GM21717 (cell line): ENCODE data around the gene CYP2S1.
"Not testable (repeated sequence)": the region's sequence is repeated elsewhere in the genome, so short reads cannot be mapped to it uniquely, and the experiment has no call there.

Experiments
- ATAC-seq: cut with Tn5 transposase; IDR thresholded peaks from one replicate; pipeline ENCODE4 v1.9.1; 2021; ENCODE audit warnings: mild to moderate bottlenecking, moderate library complexity; ENCODE audit not compliant: unreplicated experiment

Gene CYP2S1, protein sequence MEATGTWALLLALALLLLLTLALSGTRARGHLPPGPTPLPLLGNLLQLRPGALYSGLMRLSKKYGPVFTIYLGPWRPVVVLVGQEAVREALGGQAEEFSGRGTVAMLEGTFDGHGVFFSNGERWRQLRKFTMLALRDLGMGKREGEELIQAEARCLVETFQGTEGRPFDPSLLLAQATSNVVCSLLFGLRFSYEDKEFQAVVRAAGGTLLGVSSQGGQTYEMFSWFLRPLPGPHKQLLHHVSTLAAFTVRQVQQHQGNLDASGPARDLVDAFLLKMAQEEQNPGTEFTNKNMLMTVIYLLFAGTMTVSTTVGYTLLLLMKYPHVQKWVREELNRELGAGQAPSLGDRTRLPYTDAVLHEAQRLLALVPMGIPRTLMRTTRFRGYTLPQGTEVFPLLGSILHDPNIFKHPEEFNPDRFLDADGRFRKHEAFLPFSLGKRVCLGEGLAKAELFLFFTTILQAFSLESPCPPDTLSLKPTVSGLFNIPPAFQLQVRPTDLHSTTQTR

DNA sequence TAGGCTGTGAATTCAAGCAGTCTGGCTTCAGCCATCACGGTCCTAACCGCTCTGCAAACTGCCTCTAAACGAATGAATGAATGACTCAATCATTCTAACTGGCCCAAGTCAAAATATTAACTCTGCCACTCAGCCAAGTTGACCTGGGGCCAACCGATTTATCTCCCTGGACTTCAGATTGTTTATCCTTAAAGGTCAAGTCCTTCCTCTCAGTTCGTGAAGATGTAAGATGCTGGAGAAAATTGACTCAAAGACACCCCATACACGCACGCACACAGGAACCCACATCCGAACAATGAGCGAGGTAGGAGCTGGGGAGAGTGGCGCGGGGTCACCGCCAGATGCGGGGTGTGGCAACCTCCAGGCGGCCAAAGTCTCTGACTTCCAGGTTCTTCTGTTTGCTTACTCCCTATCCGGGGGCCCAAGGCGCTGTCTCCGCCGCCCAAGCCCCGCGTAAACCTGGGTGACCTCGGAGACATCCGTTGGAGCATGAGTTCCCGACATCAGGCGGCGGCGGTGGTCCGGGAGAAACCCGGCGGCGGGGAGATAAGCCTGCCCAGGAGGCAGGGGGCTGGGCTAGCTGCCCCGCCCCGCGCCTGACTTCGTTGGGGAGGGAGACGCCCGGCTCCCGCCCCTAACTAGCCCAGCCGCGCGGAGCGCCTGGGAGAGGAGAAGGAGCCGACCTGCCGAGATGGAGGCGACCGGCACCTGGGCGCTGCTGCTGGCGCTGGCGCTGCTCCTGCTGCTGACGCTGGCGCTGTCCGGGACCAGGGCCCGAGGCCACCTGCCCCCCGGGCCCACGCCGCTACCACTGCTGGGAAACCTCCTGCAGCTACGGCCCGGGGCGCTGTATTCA is at the start of gene CYP2S1:
Gene CYP2S1, plus strand, starts transcription at position 646 of the 856 bp plus-strand sequence. Its CDS starts 46 bp downstream, at position 692.
- no peak for ATAC-seq

DNA sequence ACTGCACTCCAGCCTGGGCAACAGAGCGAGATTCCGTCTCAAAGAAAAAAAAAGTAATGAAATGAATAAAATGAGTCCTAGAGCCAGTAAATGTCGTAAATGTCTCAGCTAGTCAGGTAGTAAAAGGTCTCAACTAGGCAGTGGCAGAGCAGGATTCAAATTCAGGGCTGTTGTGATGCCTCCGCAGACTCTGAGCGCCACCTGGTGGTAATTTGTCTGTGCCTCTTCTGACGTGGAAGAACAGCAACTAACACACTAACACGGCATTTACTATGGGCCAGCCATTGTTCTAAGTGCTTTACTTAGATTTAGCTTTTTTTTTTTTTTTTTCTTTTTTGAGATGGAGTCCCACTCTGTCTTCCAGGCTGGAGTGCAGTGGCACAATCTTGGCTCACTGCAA is 48.6 kb upstream of the CYP2S1 start:
- ATAC-seq = no peak

DNA sequence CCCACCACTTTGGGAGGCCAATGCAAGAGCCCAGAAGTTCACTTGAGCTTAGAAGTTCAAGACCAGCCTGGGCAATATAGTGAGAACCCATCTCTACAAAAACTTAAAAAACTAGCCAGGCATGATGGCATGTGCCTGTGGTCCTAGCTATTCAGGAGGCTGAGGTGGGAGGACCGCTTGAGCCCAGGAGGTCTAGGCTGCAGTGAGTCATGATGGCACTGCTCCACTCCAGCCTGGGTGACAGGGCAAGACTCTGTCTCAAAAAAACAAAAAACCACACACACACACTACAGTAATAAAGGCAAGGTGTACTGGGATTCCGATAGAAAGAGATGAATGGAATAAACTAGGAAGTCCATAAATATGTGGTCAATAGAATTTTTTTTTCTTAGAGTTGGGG is 43.2 kb upstream of the CYP2S1 start:
- no peak for ATAC-seq

DNA sequence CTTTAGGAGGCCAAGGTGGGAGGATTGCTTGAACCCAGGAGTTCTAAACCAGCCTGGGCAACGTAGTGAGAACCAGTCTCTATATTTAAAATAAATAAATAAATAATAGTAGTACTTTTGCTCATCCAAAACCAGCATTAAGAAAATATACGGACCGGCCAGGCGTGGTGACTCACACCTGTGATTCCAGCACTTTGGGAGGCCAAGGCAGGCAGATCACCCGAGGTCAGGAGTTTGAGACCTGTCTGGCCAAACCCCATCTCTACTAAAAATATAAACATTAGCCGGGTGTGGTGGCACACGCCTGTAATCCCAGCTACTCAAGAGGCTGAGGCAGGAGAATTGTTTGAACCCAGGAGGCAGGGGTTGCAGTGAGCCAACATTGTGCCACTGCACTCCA is 42.0 kb upstream of the CYP2S1 start:
- not testable (repeated sequence) for ATAC-seq

DNA sequence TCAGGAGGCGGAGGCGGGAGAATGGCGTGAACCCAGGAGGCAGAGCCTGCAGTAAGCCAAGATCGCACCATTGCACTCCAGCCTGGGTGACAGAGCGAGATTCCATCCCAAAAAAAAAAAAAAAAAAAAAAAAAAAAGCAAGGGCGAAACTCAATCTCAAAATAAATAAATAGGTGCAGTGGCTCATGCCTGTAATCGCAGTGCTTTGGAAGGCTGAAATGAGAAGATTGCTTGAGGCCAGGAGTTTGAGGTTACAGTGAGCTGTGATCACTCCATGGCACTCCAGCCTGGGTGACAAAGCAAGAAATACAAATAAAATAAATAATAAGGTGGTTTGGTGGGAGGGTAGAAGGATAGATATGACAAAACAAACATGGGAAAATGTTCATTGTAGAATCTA is 39.0 kb upstream of the CYP2S1 start:
- ATAC-seq = no peak

DNA sequence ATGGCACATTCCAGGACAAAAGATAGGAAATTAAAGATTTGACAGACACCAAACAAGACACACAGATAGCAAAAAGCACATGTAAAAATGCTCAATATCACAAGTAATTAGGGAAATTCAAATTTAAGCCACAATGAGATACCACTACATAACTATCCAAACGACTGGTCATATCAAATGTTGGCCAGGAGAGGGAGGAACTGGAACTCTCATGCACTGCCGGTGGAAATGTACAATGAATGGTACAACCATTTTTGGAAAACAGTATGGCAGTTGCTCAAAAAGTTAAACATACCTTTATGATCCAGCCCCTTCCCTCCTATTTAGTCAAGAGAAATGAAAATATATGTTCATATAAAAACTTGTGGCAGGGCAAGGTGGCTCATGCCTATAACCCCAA is 36.8 kb upstream of the CYP2S1 start:
- no peak for ATAC-seq

DNA sequence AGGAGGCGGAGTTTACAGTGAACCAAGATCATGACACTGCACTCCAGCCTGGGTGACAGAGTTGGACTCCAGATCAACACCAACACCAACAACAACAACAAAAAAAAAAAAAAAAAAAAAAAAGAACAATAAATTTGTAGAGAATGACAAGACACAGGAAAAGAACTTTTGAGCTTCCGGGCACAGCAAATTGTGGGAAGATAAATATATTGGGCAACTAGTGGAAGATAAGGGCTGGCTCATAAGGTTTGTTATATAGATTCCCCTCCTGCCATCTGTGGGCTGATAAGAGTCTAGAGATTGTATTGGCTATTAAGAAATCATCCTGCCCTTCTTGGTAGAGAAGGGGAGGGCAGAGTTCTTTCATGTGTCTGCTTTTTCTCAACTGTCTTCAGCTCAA is 33.1 kb upstream of the CYP2S1 start:
- no peak for ATAC-seq

DNA sequence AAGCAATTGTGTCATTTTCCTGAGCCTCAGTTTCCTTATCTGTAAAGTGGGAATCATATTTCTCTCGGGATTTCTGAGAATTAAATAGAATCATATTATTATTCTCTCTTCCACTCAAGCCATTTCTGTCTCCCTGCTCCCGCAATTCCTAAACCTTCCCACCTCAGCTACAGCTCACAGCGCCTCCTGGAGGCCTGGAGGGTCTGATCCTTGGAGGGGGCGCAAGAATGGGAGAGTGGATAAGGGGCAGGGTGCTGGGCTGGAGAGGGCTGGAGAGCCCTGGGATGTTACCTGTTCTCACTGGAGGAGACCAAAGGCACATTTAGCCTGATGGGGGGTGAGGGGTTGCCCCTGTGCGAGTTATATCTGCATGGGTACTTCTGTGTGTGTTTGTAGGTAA is 31.1 kb upstream of the CYP2S1 start:
- ATAC-seq = no peak

DNA sequence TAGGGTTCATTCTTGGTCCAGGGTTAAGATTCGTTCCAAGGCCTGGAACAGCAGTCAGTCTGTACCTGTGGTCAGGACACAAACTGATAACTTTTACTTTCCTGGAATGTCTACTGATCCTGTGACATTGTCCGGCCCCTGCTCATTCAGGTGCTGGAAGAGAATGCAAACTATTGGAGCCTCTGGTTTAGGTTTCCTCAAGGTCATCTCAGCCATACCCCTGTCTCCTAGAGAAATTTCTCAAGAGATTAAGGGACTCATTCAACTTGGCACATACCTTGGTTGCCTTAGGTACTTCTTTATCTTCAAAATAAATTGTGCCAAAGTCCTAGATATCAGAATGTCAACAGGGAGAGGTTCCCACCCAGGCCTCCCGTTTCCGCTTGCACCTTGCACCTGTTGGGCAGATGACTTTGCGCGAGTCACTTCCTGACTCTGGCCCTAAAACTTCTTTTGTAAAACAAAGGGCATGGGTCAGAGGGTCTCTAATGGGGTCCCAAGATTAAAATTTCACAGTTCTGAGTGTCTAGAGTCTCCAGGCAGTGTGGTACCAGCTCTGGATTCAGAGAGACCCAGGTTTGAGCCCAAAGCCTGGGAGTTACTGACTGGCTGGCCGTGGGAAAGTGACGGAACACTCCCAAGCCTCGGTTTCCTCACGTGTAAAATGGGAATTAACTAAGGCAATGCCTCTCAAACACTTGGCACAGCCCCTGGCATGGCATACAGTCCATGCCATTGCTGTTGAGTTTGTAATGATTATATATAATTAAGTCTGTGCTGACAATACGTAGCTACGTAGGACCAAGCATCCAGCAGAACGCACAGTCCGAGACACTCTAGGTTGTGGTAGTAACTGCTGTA is 25.8 kb upstream of the CYP2S1 start:
- no peak for ATAC-seq

DNA sequence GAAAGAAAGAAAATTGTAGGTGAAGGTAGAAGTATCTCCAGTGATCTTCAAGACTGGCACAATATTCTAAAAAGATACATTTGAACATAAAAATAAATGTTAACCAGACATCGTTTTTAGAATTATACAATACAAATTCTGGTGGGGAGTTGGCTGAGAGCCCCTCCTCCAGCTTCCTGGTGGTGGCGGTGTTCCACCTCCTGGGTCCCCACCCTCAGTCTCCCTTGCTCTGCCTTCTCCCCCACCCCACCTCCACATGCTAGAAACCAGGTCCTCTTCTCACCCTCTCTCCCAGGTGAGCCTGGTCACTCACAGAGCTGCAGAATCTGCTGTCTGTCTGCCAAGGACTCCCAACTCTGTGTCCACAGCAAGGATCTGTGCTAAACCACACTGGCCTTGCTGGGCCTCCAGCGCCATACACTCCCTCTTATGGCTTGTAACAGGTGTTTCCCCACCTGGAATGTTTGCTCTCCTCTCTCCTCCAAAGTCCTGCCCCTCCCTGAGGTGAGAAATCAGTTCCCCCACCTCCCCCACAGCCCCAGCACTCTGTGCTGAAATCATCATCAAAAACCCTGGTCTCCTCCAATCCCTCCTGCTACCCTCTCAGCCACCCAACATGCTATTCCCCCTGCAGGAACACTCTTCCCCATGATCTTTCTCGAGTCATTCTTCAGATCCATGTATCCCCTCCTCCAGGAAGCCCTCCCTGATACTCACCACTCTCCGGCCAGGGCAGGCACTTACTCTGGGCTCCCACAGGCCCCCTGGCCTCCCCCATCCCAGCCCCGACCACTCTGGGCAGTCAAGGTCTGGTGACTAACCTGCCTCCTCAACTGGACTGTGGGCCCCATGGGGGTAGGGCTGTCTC is 20.5 kb upstream of the CYP2S1 start:
- no peak for ATAC-seq

DNA sequence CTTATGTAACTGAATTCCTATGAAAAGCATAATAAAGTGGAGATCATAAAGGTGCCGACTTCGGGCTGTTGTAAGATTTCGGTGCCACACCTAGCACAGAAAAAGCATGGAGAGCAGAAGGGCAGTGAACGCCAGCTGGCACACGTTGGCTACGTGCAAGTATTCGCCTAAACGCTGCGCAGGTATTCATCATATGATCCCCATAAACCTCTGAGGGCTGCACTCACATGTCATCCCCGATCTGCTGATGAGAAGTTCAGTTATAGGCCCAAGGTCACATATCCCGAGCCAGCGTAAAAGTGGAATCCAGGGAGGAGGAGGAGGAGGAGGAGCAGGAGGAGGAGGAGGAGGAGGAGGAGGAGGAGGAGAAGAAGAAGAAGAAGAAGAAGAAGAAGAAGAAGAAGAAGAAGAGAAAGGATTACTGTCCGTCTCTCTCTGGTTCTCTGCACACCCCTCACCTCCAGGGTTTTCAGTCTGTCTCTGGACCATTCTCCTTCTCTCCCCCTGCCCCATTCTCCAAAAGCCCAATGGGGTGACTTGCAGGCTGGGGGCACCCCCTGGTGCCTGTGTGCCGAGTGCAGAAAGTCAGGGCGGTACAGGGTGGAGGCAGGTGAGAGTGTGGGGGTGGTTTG is 18.6 kb upstream of the CYP2S1 start:
- no peak for ATAC-seq

DNA sequence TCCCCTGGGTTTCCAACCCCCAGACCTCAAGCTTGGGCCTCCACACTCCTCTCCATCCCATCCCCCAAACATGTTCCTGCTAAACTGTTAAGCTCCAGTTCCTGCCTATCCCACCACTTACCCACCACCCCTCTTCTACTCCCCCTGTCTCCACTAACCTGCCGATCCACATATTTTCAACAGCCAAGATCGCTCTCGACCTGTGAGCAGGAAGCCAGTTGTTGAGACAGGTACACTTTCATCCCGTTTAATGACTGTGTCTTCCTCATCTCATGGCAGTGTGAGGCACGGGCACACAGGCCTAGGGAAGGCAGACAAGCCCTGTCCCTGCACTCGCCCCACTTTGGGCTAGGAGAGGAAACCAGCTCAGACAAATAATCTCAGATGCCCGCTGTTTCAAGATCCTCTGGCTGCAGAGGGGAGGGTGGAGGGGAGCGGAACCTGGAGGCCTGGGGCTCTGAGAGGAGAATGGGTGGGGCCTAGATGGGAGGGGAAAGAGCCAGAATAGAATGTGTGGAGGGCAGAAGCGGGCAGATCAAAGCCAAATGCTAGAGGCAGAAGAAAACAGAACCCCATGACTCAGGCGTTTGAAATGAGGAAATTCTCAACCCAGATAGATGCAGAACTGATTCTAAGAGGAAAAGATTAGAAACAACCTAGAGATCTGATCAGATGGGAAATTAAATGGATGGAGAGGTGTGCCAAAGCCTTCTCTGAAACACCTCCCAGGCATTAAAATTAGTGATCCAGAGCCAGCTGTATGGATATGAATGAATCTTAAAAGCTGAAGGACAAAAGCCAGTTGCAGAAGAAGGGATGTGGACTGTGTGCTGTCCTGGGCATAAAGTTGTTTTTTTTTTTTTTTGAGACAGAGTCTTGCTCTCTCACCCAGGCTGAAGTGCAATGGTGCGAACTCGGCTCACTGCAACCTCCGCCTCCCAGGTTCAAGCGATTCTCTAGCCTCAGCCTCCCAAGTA is 16.9 kb upstream of the CYP2S1 start:
- ATAC-seq = no peak

DNA sequence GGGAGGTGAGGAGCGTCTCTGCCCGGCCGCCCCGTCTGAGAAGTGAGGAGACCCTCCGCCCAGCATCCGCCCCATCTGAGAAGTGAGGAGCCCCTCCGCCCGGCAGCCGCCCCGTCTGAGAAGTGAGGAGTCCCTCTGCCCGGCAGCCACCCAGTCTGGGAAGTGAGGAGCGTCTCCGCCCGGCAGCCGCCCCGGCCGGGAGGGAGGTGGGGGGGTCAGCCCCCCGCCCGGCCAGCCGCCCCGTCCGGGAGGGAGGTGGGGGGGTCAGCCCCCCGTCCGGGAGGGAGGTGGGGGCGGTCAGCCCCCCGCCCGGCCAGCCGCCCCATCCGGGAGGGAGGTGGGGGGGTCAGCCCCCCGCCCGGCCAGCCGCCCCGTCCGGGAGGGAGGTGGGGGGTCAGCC is 12.8 kb upstream of the CYP2S1 start:
- not testable (repeated sequence) for ATAC-seq

DNA sequence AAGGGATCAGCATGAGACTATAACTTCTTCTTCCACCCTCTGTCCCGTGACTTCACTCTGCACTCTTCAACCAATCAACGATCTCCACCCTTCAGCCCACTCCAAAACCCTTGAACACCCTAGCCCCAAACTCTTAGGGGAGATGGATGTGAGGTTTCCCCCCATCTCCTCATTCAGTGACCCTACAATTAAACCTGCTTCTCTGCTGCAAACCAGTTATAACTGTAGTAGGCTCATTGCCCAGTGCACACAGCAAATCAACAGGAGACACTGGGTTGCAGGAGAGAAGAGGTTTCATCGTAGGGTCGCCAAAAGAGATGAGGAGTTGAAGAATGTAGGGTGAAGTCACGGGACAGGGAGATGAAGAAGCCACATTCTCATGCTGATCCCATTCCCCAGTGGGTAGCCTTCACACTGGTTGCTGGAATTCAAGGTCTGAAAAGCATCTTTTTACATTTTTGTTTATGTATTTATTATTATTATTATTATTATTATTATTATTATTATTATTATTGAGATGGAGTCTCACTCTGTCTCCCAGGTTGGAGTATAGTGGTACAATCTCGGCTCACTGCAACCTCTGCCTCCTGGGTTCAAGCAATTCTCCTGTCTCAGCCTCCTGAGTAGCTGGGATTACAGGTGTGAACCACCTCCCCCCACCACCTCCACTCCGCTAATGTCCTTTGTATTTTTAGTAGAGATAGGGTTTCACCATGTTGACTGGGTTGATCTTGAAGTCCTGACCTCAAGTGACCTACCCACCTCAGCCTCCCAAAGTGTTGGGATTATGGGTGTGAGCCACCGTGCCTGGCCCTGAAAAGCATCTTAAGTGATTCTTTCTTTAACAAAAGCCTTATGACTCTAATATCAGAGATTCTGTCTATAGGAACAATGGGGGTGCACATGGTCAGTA is 5.8 kb upstream of the CYP2S1 start:
- ATAC-seq = no peak

DNA sequence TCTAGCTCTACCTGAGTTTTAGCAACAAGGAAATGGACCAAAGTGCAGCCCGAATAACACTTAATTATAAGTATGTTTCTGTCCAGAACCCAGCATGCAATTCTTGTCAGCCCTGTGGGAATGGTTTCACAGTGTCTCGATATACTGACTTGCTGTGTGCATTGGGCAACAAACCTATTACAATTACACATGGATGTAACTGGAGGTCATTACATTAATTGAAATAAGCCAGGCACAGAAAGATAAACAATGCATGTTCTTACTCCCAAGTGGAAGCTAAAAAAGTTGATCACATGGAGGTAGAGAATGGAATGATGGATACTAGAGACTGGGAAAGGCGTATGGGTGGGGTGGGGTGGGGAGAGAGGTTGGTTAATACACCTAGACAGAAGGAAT is 5.1 kb upstream of the CYP2S1 start:
- ATAC-seq = no peak

DNA sequence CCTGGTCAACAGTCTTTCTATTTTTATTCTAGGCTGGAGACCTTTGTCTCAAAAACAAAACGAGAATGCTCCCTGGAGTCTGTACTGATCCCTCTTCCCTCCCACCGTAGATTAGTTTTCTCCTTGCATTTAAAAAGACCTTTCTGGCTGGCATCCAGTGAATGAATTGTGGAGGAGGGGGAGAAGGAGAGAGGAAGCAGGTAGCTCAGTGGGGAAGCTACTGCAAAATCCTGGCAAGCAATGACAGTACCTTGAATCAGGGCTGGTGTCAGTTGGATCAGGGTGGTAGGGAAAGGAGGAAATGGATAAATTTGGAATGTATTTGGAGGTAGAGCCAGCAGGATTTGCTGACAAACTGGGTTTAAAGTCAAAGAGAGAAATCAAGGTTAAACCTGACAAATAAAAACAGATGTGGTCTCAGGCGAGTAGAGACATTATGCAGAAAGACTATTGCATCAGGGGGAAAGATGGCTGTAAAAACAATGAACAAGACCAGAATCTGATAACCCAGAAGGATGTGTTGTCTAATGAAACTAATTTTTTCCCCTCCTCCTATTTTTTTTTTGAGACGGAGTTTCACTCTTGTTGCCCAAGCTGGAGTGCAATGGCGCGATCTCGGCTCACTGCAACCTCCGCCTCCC is 3.5 kb upstream of the CYP2S1 start:
- ATAC-seq = no peak
